Large intestine (tissue), 3 donors: Measurements from ENCODE around the gene TSPAN33. TPM values are rescaled to one million over a fixed set of nuclear protein-coding genes. Genes with fewer than 3 reads are reported as not detected.
A peak's percentile ranks its signal among the peaks of the same experiment; 100 is the strongest.

Source experiments
- DNase-seq, 2 donors: peaks; one replicate each; pipeline versions ENCODE4 v3.0.0 to v3.0.0-alpha.2; 2013
- H3K27ac ChIP-seq: one replicate; pipeline ENCODE4 v1.5.1; 2013; ENCODE audit warnings: low read length
- H3K27me3 ChIP-seq: 2 replicates; pipeline ENCODE4 v1.6.1; 2013; ENCODE audit warnings: low read length; ENCODE audit not compliant: control insufficient read depth, insufficient read depth
- H3K36me3 ChIP-seq: 2 replicates; pipeline ENCODE4 v1.6.1; 2013; ENCODE audit warnings: low read length; ENCODE audit not compliant: control insufficient read depth, insufficient read depth
- H3K4me1 ChIP-seq: one replicate; pipeline ENCODE4 v1.6.1; 2013; ENCODE audit warnings: low read length; ENCODE audit not compliant: control insufficient read depth, insufficient read depth
- H3K4me3 ChIP-seq: one replicate; pipeline ENCODE4 v1.5.1; 2013; ENCODE audit warnings: low read length
- H3K9me3 ChIP-seq: one replicate; pipeline ENCODE4 v1.6.1; 2013; ENCODE audit warnings: mild to moderate bottlenecking, low read depth, low read length, moderate library complexity; ENCODE audit not compliant: control insufficient read depth
- WGBS: methylation state at CpG from one replicate; pipeline ENCODE4 v1.1.5; 2013; ENCODE audit warnings: low lambda C conversion rate; ENCODE audit not compliant: insufficient coverage; 5-methylcytosine and 5-hydroxymethylcytosine counted together
- polyA plus RNA-seq: library from polyadenylated mRNA; unstranded; fragments of 120-200 nt; gene quantifications from one replicate; pipeline ENCODE4 v1.2.1, GENCODE V29; 2013

TSPAN33 gene
- polyA plus RNA-seq, 1 donor = 9.6 TPM

DNA sequence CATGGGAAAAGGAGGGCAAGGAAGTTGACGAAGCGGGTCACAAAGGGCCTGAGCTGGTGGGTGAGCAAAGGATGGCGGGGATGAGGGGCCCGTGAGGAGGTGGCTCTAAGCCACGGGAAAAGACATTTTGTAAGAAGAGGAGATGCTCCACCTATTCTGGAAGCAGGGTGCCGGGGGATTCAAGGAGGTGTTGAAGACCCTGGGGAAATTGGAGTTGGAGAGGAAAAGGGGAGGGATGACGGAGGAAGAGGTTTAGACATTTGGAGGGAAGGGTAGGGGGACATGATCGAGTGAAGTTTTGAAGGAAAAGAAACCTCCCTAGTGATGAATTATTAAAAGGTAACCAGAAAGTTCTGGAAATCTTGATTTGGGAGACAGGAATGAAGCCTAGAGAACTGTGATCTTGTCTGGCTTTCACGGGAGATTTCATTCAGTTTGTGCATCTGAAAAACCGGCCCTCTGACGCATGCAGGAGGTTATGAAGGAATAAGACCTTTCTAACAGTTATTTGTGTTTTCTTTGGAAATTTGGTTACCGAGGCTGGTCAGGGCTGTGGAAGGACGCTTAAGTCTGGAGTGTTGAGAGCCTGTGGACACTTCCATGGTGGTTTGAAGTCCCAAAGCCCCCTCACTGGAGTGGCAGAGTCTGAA, 45.3 kb downstream of the TSPAN33 start:
- Histone ChIP-seq H3K9me3 (no peaks in the 10 kb centered on the region), H3K27ac (no peak overlapping the region), H3K4me1 (peaks cover 4% of the 10 kb centered on the region), H3K36me3 (peaks cover 3% of the 10 kb centered on the region), H3K27me3 (peaks cover 4% of the 10 kb centered on the region), H3K4me3 (peak overlapping the region; percentile 69)
- DNase-seq = no peak
- 0% methylated on average over 1 of the region's 13 CpGs for WGBS

DNA sequence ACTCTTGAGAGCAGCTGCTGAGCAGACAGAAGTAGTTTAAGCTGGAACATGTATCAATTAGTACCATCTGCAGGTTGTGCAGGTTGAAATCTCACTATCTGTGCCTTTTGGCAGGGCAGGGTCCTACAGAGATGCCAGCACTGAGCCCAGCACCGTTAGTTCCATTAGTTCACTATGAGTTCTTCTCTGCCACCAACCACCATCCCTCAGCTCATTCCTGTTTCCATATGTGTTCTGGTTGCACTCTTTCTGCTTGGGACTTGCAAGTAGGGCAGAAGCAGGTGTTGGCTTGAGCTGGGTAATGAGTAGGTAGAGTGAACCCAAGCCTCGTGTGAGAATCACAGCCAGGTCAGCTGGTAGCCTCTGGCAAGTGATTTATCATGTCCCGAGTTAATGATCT, 46.8 kb downstream of the TSPAN33 start:
- no peaks in the 10 kb centered on the region for H3K9me3 ChIP-seq
- peaks cover 4% of the 10 kb centered on the region for H3K27me3 ChIP-seq
- peaks cover 4% of the 10 kb centered on the region for H3K4me1 ChIP-seq
- no peak for DNase-seq
- WGBS = no CpG with 5 or more reads among the region's 3 CpGs
- H3K36me3 ChIP-seq = peaks cover 3% of the 10 kb centered on the region
- H3K27ac ChIP-seq = no peak overlapping the region
- no peak overlapping the region for H3K4me3 ChIP-seq

DNA sequence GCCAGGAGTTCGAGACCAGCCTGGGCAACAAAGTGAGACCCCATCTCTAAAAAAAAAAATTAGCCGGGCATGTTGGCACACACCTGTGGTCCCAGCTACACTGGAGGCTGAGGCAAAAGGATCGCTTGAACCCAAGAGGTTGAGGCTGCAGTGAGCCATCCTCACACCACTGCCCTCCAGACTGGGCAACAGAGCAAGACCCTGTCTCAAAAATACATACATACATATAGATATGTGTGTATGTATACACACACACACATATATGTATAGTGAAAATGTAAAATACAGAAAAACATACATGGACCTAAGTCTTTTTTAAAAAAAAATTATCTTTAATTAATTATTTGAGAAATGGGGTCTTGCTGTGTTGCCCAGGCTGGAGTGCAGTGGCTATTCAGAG, 49.4 kb downstream of the TSPAN33 start:
- H3K4me1 ChIP-seq = peaks cover 4% of the 10 kb centered on the region
- WGBS = no CpG with 5 or more reads among the region's 3 CpGs
- H3K27ac ChIP-seq = no peak overlapping the region
- H3K27me3 ChIP-seq = peaks cover 4% of the 10 kb centered on the region
- no peak overlapping the region for H3K4me3 ChIP-seq
- DNase-seq = no peak
- peaks cover 3% of the 10 kb centered on the region for H3K36me3 ChIP-seq
- no peaks in the 10 kb centered on the region for H3K9me3 ChIP-seq

DNA sequence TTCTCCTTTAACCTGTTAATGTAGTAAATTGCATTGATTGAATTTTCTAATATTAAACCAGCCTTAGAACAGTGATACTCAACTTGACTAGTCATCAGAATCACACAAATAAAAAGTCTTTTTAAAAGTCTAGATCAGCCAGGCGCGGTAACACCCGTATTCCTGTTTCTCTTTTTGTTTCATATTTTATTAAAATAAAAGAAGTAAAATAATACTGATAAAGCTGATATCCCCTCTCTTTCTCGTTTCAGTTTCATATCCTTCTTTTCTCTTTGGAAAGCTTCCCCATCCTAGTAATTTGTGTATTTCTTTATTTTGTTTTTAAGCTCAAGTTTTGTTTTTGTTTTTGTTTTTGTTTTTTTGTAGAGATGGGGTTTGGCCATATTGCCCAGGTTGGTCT, 53.3 kb downstream of the TSPAN33 start:
- no peak for DNase-seq
- Histone ChIP-seq H3K4me1 (no peaks in the 10 kb centered on the region), H3K27ac (no peak overlapping the region), H3K4me3 (no peak overlapping the region), H3K36me3 (peaks cover 3% of the 10 kb centered on the region), H3K9me3 (no peaks in the 10 kb centered on the region), H3K27me3 (no peaks in the 10 kb centered on the region)
- WGBS = 100% methylated on average over 1 of the region's 4 CpGs

DNA sequence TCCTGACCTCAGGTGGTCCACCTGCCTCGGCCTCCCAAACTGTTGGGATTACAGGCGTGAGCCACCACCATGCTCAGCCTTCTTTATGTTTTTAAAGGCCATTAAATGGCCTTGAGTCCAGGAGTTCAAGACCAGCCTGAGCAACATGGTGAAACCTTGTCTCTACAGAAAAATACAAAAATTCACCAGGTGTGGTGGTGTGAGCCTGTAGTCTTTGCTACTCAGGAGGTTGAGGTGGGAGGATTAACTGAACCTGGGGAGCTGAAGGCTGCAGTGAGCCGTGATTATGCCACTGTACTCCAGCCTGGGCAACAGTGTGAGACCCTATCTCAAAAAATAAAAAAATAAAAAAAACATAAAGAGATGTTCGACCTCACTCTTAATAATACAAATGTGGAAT, 54.9 kb downstream of the TSPAN33 start:
- no peak for DNase-seq
- no peaks in the 10 kb centered on the region for H3K9me3 ChIP-seq
- no peaks in the 10 kb centered on the region for H3K4me1 ChIP-seq
- H3K36me3 ChIP-seq = peaks cover 4% of the 10 kb centered on the region
- H3K4me3 ChIP-seq = no peak overlapping the region
- 100% methylated on average over 1 of the region's 4 CpGs for WGBS
- no peak overlapping the region for H3K27ac ChIP-seq
- no peaks in the 10 kb centered on the region for H3K27me3 ChIP-seq

DNA sequence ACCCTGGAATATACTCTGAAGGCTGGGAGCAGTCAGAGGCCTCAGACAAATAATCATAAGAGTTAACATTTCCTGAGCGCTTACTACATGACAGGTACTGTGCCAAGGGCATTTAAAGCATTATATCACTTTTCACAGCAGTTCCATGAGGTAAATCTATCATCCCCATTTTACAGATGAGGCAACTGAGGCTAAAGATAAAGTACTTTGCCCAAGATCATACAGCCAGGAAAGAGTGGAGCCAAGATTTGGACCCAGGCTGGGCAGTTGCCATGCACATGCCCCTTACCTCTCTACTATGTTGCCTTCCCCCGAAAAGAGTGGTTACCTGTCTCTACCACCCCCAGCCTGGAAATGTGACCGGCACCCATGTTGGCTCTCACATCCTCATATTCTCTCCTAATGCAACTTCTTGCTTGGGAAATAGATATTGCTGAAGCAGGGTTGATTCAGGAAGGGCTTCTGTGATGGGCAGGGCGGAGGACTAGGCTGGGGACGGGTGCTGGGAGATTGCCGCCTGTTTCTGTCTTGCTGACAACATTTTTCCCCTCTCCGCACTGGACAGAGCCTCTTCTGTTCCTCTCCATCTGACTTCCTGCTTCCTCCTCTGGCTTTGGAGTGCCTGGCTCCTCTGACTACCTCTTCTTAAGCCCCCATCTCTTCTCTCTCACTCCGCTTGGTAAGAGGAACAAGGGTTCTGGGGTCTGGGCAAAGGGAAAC, 57.7 kb downstream of the TSPAN33 start:
- WGBS = no CpG with 5 or more reads among the region's 8 CpGs
- Histone ChIP-seq H3K4me1 (no peaks in the 10 kb centered on the region), H3K27me3 (no peaks in the 10 kb centered on the region), H3K9me3 (no peaks in the 10 kb centered on the region), H3K36me3 (peaks cover 23% of the 10 kb centered on the region), H3K27ac (no peak overlapping the region), H3K4me3 (no peak overlapping the region)
- DNase-seq = no peak

DNA sequence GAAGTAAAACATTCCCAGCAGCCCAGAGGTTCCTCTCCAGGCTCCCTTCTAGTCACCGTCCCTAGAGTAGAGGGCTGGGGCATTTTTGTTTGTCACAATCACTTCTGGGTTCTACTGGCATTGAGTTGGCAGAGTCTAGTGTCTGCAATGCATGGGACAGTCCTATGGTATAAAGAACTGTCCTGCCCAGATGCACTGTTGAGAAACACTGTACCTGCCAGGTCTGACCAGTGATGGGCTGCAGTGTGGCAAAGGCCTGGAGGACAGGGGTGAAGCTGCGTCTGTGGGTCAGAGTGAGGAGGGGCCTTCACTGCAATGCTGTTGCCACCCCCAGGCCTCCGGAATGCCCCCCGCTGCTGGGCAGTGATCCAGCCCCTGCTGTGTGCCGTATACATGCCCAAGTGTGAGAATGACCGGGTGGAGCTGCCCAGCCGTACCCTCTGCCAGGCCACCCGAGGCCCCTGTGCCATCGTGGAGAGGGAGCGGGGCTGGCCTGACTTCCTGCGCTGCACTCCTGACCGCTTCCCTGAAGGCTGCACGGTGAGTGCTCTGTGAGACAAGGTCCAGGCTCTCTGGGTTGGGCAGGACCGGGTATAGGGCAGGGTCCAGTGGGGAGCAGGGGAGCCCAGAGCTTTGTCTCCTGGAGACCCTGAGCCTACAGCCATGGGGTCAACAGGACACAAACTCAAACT, 58.7 kb downstream of the TSPAN33 start:
- Histone ChIP-seq H3K36me3 (peaks cover 27% of the 10 kb centered on the region), H3K9me3 (no peaks in the 10 kb centered on the region), H3K4me1 (no peaks in the 10 kb centered on the region), H3K27me3 (no peaks in the 10 kb centered on the region), H3K4me3 (no peak overlapping the region), H3K27ac (no peak overlapping the region)
- WGBS = no CpG with 5 or more reads among the region's 14 CpGs
- no peak for DNase-seq

DNA sequence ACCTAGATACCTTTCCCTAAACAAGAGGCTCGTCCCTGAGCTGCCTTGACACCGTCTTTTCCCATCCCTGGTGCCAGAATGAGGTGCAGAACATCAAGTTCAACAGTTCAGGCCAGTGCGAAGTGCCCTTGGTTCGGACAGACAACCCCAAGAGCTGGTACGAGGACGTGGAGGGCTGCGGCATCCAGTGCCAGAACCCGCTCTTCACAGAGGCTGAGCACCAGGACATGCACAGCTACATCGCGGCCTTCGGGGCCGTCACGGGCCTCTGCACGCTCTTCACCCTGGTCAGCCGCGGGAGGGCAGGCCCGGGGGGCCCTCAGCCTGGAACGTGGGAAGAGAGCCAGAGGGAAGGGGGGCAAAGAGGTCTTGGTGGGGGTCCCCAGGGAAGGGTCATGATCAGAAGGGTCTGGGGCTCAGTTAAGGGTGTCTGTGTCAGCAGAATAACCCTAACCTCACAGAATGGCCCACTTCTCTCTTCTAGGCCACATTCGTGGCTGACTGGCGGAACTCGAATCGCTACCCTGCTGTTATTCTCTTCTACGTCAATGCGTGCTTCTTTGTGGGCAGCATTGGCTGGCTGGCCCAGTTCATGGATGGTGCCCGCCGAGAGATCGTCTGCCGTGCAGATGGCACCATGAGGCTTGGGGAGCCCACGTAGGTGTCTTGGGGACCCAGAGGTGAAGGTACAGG, 60.8 kb downstream of the TSPAN33 start:
- Histone ChIP-seq H3K27me3 (no peaks in the 10 kb centered on the region), H3K4me1 (no peaks in the 10 kb centered on the region), H3K9me3 (no peaks in the 10 kb centered on the region), H3K27ac (no peak overlapping the region), H3K36me3 (peaks cover 39% of the 10 kb centered on the region), H3K4me3 (no peak overlapping the region)
- WGBS = no CpG with 5 or more reads among the region's 29 CpGs
- no peak for DNase-seq

DNA sequence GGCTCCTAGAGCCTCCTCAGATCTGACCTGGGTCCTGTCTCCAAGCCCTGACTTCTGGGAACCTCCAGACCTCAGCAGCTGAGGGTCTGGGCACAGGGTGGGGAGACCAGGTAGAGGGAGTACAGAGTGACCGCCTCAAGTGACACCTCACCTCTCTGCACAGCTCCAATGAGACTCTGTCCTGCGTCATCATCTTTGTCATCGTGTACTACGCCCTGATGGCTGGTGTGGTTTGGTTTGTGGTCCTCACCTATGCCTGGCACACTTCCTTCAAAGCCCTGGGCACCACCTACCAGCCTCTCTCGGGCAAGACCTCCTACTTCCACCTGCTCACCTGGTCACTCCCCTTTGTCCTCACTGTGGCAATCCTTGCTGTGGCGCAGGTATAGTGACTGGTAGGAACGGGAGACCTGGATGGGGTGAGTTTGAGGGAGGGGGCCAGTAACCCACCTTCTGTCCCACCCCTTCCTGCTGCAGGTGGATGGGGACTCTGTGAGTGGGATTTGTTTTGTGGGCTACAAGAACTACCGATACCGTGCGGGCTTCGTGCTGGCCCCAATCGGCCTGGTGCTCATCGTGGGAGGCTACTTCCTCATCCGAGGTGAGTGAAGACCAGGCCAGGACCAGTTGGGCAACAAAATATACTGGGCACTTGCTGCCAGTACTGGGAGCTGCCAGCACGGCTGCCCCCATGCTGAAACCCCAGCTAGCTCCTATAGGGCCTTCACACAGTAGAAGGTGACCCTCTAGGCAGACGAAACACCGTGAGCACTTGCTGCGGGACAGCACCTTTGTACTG, 61.7 kb downstream of the TSPAN33 start:
- Histone ChIP-seq H3K27me3 (no peaks in the 10 kb centered on the region), H3K27ac (no peak overlapping the region), H3K9me3 (no peaks in the 10 kb centered on the region), H3K36me3 (peaks cover 48% of the 10 kb centered on the region), H3K4me1 (no peaks in the 10 kb centered on the region), H3K4me3 (no peak overlapping the region)
- no peak for DNase-seq
- WGBS = no CpG with 5 or more reads among the region's 18 CpGs

DNA sequence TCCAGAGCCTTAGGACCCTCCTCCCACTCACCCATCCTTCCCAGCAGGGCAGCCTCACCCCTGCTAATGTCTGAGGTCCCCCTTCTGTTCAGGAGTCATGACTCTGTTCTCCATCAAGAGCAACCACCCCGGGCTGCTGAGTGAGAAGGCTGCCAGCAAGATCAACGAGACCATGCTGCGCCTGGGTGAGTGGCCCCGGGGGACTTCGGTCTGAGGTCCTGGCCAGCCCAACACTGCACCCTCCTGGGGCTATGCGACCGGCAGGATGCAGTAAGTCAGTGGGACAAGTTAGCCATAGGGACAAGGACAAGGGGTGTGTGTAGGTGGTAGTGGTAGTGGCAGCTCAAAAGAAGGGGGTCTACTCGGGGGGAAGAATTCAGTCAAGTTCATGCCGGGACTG, 64.2 kb downstream of the TSPAN33 start:
- Histone ChIP-seq H3K36me3 (peaks cover 61% of the 10 kb centered on the region), H3K27ac (no peak overlapping the region), H3K4me1 (no peaks in the 10 kb centered on the region), H3K4me3 (no peak overlapping the region), H3K9me3 (no peaks in the 10 kb centered on the region), H3K27me3 (no peaks in the 10 kb centered on the region)
- no peak for DNase-seq
- WGBS = no CpG with 5 or more reads among the region's 9 CpGs
